ENCODE results near the gene LARP1B.
"Not testable (repeated sequence)": the region's sequence is repeated elsewhere in the genome, so short reads cannot be mapped to it uniquely, and the experiment has no call there.

LARP1B gene

GRCh38 chr4:128232719-128233118, 171.6 kb downstream of the LARP1B start:
- H3K4me3 ChIP-seq (ENCODE audit: low read depth, low read length): no peak overlapping the region
- no peak for TF ChIP-seq CTCF (IDR thresholded peaks at IDR 0.05; ENCODE audit: low read depth, low read length, missing control alignments)
- no peak for DNase-seq (ENCODE audit: low read depth)

GRCh38 chr4:128234836-128235235, 173.7 kb downstream of the LARP1B start:
- no peak for DNase-seq (ENCODE audit: low read depth)
- TF ChIP-seq CTCF (IDR thresholded peaks at IDR 0.05; ENCODE audit: low read depth, low read length, missing control alignments): no peak
- no peak overlapping the region for H3K4me3 ChIP-seq (ENCODE audit: low read depth, low read length)

- no peak overlapping the region; the same call in 1 of the 2 replicates for H3K4me3 ChIP-seq (ENCODE audit: low read depth, low read length)
- no peak for TF ChIP-seq CTCF (IDR thresholded peaks at IDR 0.05; ENCODE audit: low read depth, low read length, missing control alignments)
- no peak for DNase-seq (ENCODE audit: low read depth)
Observed at GRCh38 chr4:128241019-128241418, 179.9 kb downstream of the LARP1B start.

GRCh38 chr4:128241425-128241913, 180.4 kb downstream of the LARP1B start:
- H3K4me3 ChIP-seq (ENCODE audit: low read depth, low read length): no peak overlapping the region; the same call in 1 of the 2 replicates
- DNase-seq (ENCODE audit: low read depth): no peak
- TF ChIP-seq CTCF (IDR thresholded peaks at IDR 0.05; ENCODE audit: low read depth, low read length, missing control alignments): no peak

- no peak for DNase-seq (ENCODE audit: low read depth)
- no peak overlapping the region for H3K4me3 ChIP-seq (ENCODE audit: low read depth, low read length)
- no peak for TF ChIP-seq CTCF (IDR thresholded peaks at IDR 0.05; ENCODE audit: low read depth, low read length, missing control alignments)
Observed at GRCh38 chr4:128241981-128242380, 180.9 kb downstream of the LARP1B start.

GRCh38 chr4:128242601-128243000, 181.5 kb downstream of the LARP1B start:
- no peak for DNase-seq (ENCODE audit: low read depth)
- H3K4me3 ChIP-seq (ENCODE audit: low read depth, low read length): no peak overlapping the region
- TF ChIP-seq CTCF (IDR thresholded peaks at IDR 0.05; ENCODE audit: low read depth, low read length, missing control alignments): no peak

- TF ChIP-seq CTCF (IDR thresholded peaks at IDR 0.05; ENCODE audit: low read depth, low read length, missing control alignments): no peak
Observed at GRCh38 chr4:128244379-128244778, 183.3 kb downstream of the LARP1B start.

GRCh38 chr4:128245391-128245790, 184.3 kb downstream of the LARP1B start:
- H3K4me3 ChIP-seq (ENCODE audit: low read depth, low read length); DNase-seq (ENCODE audit: low read depth): not testable (repeated sequence)

More at GRCh38 chr4:128244379-128244778, 183.3 kb downstream of the LARP1B start:
- no peak overlapping the region for H3K4me3 ChIP-seq (ENCODE audit: low read depth, low read length)
- DNase-seq (ENCODE audit: low read depth): no peak

All from GM12864 (cell line).